GM12873 (cell line): ENCODE results near the gene KCNK7.

Experiments
- TF ChIP-seq, protein P1 (sequence below): IDR thresholded peaks from 2 replicates; pipeline ENCODE4 v1.5.1; 2012; ENCODE audit warnings: low read depth, mild to moderate bottlenecking, moderate library complexity, low read length, control low read depth; ENCODE audit not compliant: insufficient read depth; ENCODE audit errors: missing control alignments

Gene KCNK7

DNA sequence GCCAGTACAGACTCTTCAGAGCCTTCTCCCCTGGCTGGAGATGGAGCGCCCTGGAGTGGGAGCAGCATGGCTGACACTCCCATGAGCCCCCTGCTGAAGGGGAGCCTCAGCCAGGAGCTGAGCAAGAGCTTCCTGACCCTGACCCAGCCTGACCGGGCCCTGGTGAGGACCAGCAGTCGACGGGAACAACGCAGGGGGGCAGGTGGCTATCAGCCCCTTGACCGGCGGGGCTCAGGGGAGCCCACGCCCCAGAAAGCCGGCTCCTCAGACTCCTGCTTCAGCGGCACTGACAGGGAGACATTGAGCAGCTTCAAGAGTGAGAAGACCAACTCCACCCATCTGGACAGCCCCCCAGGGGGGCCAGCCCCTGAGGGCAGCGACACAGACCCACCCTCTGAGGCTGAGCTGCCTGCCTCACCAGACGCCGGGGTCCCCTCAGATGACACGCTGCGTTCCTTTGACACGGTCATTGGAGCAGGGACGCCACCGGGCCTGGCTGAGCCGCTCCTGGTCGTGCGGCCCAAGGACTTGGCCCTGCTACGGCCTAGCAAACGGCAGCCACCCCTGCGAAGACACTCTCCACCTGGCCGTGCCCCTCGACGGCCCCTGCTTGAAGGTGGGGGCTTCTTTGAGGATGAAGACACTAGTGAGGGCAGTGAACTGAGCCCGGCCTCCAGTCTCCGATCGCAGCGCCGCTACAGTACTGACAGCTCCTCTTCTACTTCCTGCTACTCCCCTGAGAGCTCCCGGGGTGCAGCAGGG, 22.6 kb upstream of the KCNK7 start:
- TF ChIP-seq, protein P1, sequence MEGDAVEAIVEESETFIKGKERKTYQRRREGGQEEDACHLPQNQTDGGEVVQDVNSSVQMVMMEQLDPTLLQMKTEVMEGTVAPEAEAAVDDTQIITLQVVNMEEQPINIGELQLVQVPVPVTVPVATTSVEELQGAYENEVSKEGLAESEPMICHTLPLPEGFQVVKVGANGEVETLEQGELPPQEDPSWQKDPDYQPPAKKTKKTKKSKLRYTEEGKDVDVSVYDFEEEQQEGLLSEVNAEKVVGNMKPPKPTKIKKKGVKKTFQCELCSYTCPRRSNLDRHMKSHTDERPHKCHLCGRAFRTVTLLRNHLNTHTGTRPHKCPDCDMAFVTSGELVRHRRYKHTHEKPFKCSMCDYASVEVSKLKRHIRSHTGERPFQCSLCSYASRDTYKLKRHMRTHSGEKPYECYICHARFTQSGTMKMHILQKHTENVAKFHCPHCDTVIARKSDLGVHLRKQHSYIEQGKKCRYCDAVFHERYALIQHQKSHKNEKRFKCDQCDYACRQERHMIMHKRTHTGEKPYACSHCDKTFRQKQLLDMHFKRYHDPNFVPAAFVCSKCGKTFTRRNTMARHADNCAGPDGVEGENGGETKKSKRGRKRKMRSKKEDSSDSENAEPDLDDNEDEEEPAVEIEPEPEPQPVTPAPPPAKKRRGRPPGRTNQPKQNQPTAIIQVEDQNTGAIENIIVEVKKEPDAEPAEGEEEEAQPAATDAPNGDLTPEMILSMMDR = no peak

DNA sequence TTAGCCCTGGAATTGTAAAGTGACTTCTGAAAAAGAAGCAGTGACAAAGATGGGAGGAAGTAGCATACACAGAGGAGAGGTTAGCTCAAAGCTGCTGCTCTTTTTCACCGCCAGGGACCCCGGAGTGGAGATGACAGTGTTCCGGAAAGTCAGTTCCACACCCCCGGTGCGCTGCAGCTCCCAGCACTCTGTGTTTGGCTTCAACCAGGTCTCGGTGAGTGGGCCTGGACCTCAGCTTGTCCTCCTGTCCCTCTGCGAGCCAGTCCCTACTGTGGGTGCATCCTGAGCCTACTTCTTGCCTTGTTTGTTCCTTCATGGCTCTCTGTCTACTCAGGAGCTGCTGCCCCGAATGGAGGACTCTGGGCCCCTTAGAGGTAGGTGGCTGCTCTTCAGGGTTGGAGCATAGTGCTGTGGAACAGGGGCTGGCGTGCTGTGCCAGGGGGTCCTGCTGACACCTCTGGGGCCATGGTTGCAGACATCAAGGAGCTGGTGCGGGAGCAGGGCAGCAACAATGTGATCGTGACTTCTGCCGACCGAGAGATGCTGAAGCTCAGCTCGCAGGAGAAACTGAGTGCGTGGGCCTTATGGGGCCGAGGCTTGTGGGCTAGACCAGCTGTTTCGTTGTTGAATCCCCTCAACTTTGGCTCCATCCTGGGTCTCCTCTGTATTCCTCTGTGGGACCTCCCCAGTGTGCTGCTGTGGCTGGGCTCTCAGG, 21.7 kb upstream of the KCNK7 start:
- TF ChIP-seq, protein P1 = no peak

DNA sequence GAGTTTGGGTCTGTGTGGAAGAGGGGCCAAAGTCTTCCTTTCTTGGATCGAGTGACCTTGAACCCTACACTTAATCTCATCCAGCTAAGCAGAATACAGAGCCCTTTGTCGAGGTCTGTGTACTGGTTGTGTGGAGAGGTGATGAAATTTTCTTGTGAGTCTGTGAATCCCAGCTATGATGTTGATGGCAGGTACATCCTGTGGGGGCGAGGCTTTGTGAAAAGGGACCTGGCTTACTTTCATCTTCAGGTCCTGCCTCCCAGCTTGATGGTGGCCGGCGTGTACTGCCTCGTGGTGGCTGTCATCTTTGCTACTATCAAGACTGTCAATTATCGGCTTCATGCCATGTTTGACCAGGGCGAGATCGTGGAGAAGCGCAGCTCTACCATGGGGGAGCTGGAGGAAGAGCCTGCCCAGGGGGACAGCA, 21.0 kb upstream of the KCNK7 start:
- TF ChIP-seq, protein P1 = no peak

DNA sequence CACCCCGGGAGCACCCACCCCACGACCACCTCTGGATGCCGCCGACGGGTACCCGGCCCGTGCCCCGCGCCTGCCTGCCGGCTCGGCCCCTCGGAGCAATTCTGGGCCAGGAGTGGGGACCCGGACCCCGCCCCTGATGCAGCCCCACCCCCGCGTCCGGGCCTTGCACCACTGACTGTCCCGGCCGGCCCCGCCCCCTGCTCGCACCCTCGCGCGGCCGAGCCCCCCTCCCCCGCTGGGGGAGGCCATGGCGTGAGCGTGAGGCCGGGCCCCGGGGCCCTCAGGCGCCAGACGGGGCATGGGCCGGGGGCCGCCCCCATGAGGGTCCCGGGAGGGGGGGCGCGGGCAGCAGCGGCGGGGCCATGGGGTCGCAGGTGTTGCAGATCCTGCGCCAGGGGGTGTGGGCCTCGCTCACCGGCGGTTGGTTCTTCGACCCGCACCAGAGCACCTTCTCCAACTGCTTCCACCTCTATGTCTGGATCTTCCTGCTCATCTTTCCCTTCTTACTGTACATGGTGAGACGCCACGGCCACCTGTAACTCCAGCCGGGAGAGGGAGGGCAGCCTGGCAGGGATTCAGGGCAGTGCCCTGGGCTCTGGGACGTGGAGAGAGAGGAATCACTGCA, 20.5 kb upstream of the KCNK7 start:
- TF ChIP-seq, protein P1 = no peak

DNA sequence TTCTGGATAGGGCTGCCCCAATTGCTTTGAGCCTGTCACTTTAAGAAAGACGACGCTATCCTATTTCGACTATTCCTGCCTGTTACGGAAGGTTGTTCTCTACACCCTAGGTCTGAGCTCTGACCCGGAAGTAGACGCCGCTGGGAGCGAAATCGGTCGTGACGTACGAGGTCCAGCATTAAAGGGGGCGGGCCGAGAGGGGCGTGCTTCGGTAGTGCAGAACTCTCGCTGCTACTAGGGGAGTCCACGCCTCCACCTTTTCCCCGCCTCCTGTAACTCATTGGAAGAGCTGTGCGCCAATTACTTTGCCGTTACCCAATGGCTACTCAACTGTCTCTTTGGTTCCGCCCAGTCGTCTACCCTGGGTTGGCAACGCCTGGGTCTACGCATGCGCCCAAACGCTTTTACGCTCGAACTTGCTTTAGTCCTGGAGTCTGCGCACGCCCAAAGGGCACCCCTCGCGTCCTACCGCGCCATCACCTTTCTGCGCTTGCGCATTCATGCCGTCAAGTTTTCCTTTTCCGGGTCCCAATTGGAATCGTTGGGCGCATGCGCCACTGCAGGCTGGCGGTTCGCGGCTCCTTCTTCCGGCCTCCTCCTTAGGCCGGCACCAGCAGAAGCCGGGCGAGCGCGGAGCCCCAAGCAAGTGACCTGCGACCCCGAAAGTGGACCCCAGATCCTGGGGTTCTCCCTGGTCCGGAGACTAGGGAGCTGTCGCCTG, 19.8 kb upstream of the KCNK7 start, which contains the start of gene PCNX3:
PCNX3 (plus strand) TSS at position 548 of the 721 bp plus-strand sequence. CDS start 536 bp downstream, outside the sequence.
- TF ChIP-seq, protein P1 = no peak

DNA sequence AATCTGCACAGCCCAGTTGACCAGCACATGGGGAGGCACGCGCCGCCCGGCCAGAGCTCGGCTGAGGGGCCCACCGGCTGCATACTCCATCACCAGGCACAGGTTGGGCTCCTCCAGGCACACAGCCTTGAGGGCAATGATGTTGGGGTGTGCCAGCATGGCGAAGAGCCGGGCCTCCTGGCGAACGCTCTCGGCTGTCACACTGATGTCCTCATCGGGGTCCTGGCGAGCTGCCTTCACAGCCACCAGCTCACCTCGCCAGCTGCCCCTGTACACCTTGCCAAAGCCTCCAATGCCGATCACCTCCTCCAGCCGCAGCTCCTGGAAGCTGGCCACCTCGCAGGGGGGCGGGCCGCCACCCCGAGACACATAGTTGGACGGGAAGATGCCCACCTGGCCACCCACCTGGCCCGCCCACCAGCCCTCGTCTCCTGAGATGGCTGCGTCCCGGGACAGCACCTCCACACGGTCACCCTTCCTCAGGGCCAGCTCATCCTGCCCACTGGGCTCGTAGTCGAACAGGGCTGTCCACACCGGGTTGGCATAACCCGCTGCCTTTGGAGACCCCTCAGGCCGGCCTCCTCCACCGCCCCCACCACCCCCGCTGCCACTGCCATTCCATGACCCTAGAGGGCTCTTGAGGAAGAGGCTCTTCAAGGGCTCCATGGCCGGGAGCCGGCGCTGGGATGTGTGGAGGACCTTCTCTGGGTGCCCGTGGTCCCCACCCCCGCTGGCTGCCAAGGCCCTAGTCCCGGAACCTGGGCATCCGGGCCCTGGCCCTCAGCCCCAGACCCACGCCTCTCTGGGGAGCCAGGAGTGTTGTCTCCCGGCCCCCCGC, 17.7 kb upstream of the KCNK7 start:
- TF ChIP-seq, protein P1 = no peak
